ENCODE results near the gene EXOC4.

The EXOC4 gene

DNA sequence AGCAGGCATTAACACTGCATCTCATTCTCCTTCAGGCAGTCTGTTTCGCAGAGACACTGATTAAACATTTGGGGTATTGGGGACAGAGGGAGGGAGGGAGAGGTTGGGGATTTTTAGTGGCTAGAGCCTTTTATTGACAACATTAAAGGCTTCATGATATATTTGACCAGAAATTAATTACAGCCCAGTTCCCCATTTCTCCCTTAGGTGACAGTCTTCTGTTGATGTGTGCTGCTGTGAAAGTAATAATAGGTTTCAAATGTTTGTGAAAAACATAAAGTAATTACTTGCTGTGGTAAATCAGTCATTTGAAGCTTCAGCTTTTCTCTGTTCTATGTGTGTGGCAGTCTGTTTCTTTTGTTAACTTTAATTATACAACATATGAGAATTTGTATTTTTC, 769.0 kb downstream of the EXOC4 start:
- DNase-seq: no peak

DNA sequence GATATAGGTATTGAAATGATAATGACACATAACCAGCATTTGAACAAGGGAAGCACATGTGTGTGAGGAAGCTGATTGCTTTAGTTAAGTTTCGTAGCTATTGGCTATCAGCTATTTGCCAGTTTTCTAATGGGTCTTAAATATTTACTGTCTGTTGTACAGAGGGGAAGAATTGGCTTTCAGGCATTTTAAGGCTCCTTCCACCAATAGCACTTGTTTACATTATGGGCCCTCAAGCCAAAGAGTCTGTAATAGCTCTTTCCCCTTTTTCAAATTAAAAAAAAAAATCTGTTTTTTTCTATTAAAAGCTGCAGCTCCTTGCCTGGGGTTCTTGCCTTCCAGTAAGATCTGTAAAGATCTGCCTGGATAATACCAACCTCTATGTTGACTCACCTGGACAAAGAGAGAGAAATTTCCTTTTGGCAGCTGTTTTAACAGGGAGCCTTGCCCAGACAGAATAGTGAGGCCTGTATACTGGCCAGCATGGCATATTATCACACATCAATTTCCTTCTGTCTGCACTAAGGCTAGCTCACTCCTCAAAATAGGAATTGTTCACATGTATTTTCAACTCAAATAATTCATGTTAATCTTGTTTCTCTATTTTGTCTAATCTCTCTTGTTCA, 769.5 kb downstream of the EXOC4 start:
- no peak for DNase-seq

- DNase-seq: no peak
These were observed 771.9 kb downstream of the EXOC4 start for GRCh38 chr7:134024739-134025138.

- no peak for DNase-seq
These were observed 776.0 kb downstream of the EXOC4 start for GRCh38 chr7:134028853-134029252.

DNA sequence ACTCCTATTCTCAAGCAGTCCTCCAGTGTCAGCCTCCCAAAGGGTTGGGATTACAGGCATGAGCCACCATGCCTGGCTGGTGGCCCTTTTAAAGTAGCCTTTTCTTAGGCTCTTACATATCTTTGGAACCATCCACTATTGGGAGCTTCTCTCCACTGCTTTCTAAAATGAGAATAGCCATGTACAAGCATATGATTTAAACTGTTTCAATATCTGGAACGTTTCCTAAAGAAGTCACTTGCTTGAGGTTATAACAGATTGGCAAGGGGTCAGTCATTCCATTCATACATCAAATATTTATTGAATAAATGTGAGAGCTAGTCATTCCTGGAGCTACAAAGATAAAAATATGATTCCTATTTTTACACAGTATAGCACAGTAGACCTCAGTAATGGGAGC, 776.9 kb downstream of the EXOC4 start:
- no peak for DNase-seq

DNA sequence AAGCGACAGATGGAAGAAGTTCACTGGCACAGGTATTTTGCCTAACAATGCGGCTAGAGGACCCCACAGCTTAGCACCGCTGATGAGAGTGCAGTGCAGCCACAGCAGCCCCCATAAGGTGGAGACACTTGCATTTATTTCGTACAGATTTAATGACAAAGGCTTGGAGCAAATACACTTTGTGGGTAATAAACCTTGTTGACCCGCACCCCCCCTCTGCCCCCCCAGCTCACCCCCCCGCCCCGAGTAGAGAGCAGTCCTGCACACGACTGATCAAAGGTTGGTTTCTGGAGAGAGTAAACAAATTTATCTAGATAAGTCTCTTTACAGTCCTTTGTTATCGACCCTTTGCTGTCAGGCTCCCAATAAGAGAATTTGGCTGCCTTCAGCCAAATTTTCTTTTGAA, 777.6 kb downstream of the EXOC4 start:
- DNase-seq: no peak

DNA sequence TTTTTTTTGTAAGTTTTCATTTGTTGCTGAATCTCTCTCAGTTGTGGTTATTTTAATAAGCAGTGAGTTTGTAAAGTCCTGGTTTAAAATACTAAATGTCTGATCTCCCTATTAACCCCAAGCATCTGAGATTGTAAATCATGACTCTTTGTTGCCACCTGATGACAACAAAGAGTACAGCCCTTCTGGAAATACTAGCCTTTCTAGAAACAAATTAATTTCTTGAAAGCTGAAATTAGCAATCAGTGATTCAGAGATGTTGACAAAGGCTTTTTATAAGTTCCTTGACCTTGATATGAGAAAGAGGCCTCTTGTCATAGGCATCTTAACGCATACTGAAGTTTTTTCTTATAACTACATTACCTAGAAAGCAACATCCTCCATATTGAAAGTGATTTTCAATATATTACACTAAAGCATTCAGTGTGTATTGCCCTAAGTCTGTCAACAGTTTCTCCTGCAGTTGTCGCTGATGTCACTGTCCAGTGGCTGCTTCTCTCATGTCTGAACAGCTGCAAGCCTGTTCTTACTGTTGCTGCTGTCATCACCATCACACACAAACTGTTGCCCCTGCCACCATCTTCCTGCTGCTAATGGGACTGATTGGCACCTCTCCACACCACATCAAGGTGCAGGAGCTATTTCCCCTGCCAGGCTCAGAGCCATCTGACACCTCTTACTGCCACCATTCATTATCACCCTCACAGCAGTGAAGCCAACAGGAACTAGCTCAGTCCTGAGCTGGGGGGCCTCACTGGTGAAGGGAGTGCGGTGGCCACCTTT, 779.1 kb downstream of the EXOC4 start:
- DNase-seq: no peak

DNA sequence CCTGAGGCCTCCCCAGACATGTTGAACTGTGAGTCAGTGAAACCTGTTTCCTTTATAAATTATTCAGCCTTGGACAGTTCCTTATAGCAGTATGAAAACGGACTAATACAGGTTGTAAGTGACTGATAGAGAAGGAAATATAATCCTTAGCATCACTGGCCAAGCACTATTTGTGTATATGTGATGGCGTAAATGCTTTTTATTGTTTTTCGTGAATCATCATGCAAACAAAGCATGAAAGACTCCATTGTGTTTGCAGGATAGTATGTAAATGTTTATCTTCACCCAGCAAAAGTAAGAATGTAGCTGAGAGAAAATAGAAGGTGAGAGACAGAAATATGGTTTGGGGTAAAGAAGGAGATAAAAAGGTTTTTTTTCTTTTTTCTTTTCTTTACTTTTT, 781.8 kb downstream of the EXOC4 start:
- no peak for DNase-seq

DNA sequence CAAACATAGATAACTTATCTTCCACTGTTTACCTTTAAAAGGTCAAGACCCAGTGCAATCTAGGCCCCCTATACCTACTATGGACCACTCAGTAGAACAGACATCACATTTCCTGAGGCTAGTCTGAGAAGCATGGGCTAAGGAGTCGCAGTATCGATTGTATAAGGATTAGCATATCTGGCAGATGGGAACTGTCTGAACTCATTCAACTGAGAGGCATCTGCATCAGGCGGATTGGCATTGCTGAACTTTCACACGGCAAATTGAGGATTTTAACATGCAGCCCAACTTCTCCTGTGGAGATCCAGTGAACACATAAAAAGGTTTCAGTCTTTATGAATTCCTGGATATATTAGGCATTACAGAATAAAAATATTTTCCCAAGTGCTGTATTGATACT, 785.1 kb downstream of the EXOC4 start:
- no peak for DNase-seq

DNA sequence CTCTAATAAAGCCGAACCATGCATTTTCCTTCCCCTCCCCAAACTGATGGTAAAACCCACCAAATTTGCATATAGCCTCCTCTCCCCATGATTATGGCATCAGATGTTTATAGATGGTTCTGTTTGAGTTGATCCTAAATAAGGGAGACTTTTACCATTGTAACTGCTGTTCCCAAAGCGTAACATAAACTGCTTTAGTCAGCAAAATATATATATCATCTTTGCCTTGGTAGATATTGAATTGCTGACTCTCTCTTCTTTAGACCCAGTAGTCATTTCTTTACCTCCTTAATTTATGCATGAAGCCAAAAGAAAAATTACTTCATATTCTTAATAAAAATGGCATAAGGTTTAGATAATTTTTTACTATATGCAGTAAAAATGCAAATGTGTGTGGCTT, 788.1 kb downstream of the EXOC4 start:
- no peak for DNase-seq

DNA sequence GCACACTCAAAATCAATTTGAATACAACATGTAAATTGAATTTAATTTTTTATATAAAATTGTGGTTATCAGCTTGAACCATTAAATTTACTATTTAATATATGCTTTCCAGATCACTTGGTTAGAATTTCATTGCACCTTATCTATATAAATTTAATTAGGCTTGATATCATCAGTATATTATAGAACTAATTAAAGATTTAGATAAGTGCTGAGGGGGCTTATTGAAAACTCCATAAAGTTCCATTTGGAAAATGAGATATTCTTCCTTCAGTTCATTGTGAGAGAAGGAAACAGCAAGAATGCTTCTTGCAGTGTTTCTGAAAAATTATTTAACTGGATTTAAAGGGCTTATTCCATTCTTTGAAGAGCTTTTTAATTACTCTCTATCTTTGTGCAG, 788.6 kb downstream of the EXOC4 start:
- no peak for DNase-seq

GRCh38 chr7:134042307-134042706, 789.4 kb downstream of the EXOC4 start:
- DNase-seq: no peak

- no peak for DNase-seq
These were observed 791.8 kb downstream of the EXOC4 start for GRCh38 chr7:134044682-134045081.

GRCh38 chr7:134045716-134046115, 792.8 kb downstream of the EXOC4 start:
- DNase-seq: no peak

GRCh38 chr7:134046594-134047128, 793.8 kb downstream of the EXOC4 start:
- no peak for DNase-seq

GRCh38 chr7:134047675-134048074, 794.8 kb downstream of the EXOC4 start:
- DNase-seq: no peak

GRCh38 chr7:134048166-134048565, 795.3 kb downstream of the EXOC4 start:
- DNase-seq: no peak

DNA sequence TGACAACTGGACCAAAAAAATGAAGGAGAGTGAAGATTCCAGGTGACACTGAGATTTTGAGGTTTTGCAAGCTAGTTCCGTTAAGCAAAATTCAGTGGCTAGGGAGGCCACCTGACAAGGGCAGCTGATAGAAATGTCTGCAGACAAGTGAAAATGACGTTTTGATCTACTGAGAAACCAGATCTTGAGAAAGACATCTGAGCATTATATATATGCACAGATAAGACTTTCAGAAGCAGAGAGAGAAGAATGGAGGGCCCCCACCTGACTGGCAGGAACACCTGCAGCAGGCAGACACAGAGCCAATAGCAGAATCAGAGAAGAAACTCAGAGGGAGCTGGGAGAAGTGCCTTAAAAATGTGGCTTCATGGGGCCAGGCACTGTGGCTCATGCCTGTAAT, 798.1 kb downstream of the EXOC4 start:
- no peak for DNase-seq

DNA sequence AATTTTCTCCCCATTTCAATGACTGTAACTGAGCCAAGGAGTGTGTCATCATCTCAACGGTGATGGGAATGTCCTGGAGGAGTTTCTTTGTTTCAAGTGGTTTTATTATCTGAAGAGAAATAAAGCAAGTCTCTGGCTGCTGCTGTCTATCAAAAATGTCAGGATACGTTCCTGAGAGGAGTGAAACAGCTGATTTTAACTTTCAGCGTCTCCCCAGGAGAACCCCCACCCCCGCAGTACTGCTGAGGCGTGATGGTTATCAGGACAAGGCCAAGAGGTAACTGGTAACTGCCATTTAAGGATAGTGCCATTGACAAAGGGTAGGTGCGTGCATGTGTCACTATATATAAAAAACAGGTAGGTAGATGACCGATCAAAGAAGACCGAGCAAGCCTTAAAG, 803.9 kb downstream of the EXOC4 start:
- DNase-seq: no peak

- DNase-seq: no peak
These were observed 805.6 kb downstream of the EXOC4 start for GRCh38 chr7:134058521-134058920.

DNA sequence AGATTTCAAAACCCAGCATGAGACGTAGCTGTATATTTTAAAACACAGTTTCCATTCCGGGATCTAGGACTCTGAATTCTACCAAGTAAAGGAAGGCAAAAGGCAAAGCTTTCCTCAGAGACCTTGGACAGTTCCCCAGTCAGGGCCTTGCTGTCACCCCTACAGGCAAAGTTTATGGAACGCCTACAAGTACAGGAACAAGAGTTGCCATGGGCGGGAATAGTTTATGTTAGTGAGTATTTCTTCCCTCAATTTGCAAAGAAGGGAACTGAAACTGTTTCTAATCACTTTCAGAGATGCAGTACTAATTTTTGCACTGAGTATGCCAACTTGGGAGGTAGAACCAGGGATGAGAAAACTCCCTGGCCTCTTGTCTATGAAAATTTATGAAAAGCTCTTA, 806.1 kb downstream of the EXOC4 start:
- DNase-seq: no peak

DNA sequence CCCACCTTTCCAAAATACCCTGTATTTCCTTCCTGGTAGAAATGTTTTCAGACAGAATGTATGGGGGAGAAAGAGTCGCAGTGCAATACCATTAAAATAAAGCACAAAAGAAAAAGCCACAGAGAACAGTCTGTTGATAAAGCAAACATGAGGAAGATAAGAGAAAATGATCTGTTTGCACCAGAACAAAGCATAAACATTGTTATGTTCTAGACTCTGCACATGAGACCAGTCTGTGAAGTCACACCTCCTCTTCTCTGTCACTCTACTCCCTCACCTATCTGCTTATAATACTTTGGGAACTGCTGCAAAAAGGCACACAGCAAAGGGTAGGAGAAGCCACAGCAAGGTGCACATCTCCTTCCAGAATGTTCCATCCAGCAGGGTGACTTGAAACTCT, 807.0 kb downstream of the EXOC4 start:
- DNase-seq: no peak

- no peak for DNase-seq
These were observed 808.0 kb downstream of the EXOC4 start for GRCh38 chr7:134060874-134061273.
